A549 (cell line): Measurements from ENCODE around the gene CLASP2. TPM values are rescaled to one million over a fixed set of nuclear protein-coding genes. Genes with fewer than 3 reads are reported as not detected.

Experiments used
- ATAC-seq, 2 experiments: fragments of 200-7000 bp in 1 of 2; fragments of >200 bp in 1 of 2; cut with Nextera tagmentation in 1 of 2; cut with Tn5 transposase in 1 of 2; 3 replicates each; pipeline versions ENCODE4 v1.8.0 to v1.9.1; 2018 to 2020; ENCODE audit warnings: mild to moderate bottlenecking in 1 of 2, moderate library complexity in 1 of 2
- CTCF ChIA-PET: fragments of 300-600 bp; sonication (Branson Sonifier 250); formaldehyde crosslinking; extraction: SDS; loops from one replicate; lab custom pipeline; 2021; ENCODE audit warnings: antibody characterized with exemption, inconsistent platforms; lab: Yijun Ruan, JAX
- POLR2A ChIA-PET: fragments of 350-600 bp; formaldehyde crosslinking; extraction: SDS; loops from one replicate; lab custom pipeline; 2021; ENCODE audit warnings: antibody characterized with exemption, inconsistent platforms; lab: Yijun Ruan, JAX
- DNase-seq, 2 experiments: peaks; one replicate each; pipeline versions ENCODE4 v3.0.0 to v3.0.0-alpha.2; 2011 to 2016; ENCODE audit warnings: low read depth in 1 of 2, low spot score in 1 of 2
- FAIRE-seq: peaks from 2 replicates; lab custom pipeline; 2011; peaks lifted over from hg19 to GRCh38; lab: Jason Lieb, UNC
- H3K27ac ChIP-seq, 2 experiments: fragments of >200 bp; sonication (Bioruptor Twin); formaldehyde crosslinking; 3 replicates each; pipeline ENCODE4 v1.5.1; 2016 to 2017
- H3K4me1 ChIP-seq: fragments of >200 bp; sonication (Bioruptor Twin); formaldehyde crosslinking; 3 replicates; pipeline ENCODE4 v1.6.1; 2016
- H3K4me2 ChIP-seq: fragments of >200 bp; sonication (Bioruptor Twin); formaldehyde crosslinking; 3 replicates; pipeline ENCODE4 v1.6.1; 2016
- H3K4me3 ChIP-seq: fragments of >200 bp; sonication (Bioruptor Twin); formaldehyde crosslinking; 3 replicates; pipeline ENCODE4 v1.5.1; 2016
- H3K9me3 ChIP-seq: fragments of >200 bp; sonication (Bioruptor Twin); formaldehyde crosslinking; 3 replicates; pipeline ENCODE4 v1.6.1; 2016
- BHLHE40 ChIP-seq: IDR thresholded peaks from 2 replicates; pipeline ENCODE4 v1.6.1; 2012; ENCODE audit warnings: low read depth, low read length, inconsistent platforms
- CEBPB ChIP-seq, 2 experiments: fragments of >200 bp in 1 of 2; sonication (Bioruptor Twin) in 1 of 2; formaldehyde crosslinking in 1 of 2; IDR thresholded peaks; 2 replicates each; pipeline ENCODE4 v1.6.1; 2012 to 2016
- CHD2 ChIP-seq: fragments of 150-350 bp; IDR thresholded peaks from 2 replicates; pipeline ENCODE4 v1.6.1; 2014; ENCODE audit warnings: low read length; ENCODE audit not compliant: partially characterized antibody
- CHD4 ChIP-seq: fragments of 200-600 bp; sonication (generic); IDR thresholded peaks from 2 replicates; pipeline ENCODE4 v1.6.1; 2016; ENCODE audit warnings: antibody characterized with exemption, mild to moderate bottlenecking, borderline replicate concordance
- EHMT2 ChIP-seq: fragments of 200-600 bp; sonication (generic); IDR thresholded peaks from 2 replicates; pipeline ENCODE4 v1.6.1; 2016; ENCODE audit warnings: antibody characterized with exemption, low read depth, mild to moderate bottlenecking, moderate library complexity
- FOSB ChIP-seq: fragments of 250-450 bp; sonication (Bioruptor Pico); IDR thresholded peaks from 2 replicates; pipeline ENCODE4 v1.5.0; 2020; ENCODE audit warnings: mild to moderate bottlenecking, moderate library complexity
- FOSL2 ChIP-seq, 2 experiments: fragments of 450-650 bp in 1 of 2; fragments of >200 bp in 1 of 2; sonication (Bioruptor Twin) in 1 of 2; formaldehyde crosslinking; IDR thresholded peaks; 2 replicates each; pipeline versions ENCODE4 v1.5.0 to v1.6.1; 2016 to 2020; ENCODE audit warnings: mild to moderate bottlenecking in 1 of 2, moderate library complexity in 1 of 2
- FOXS1 ChIP-seq: fragments of 250-450 bp; sonication (Bioruptor Pico); IDR thresholded peaks from 2 replicates; pipeline ENCODE4 v1.5.0; 2020; ENCODE audit warnings: mild to moderate bottlenecking, moderate library complexity
- HDAC2 ChIP-seq: fragments of 200-600 bp; sonication (generic); IDR thresholded peaks from 2 replicates; pipeline ENCODE4 v1.6.1; 2016
- HES2 ChIP-seq: fragments of >200 bp; sonication (Bioruptor Twin); formaldehyde crosslinking; IDR thresholded peaks from 2 replicates; pipeline ENCODE4 v1.6.1; 2016
- HEYL ChIP-seq: fragments of 250-450 bp; sonication (Bioruptor Pico); IDR thresholded peaks from 2 replicates; pipeline ENCODE4 v1.8.0; 2021; ENCODE audit warnings: mild to moderate bottlenecking, moderate library complexity
- JUNB ChIP-seq: fragments of >200 bp; sonication (Bioruptor Twin); formaldehyde crosslinking; IDR thresholded peaks from 2 replicates; pipeline ENCODE4 v1.6.1; 2016
- KDM1A ChIP-seq: fragments of 200-600 bp; sonication (generic); IDR thresholded peaks from 2 replicates; pipeline ENCODE4 v1.6.1; 2016; ENCODE audit warnings: low read depth, mild to moderate bottlenecking
- MYC ChIP-seq: IDR thresholded peaks from 2 replicates; pipeline ENCODE4 v1.6.1; 2012; ENCODE audit warnings: mild to moderate bottlenecking, inconsistent platforms, low read length, improper control_type of control experiment, borderline replicate concordance
- NR3C1 ChIP-seq: fragments of >200 bp; sonication (Bioruptor Twin); formaldehyde crosslinking; IDR thresholded peaks from 3 replicates; pipeline ENCODE4 v1.6.1; 2017
- PHF8 ChIP-seq: fragments of 200-600 bp; sonication (generic); IDR thresholded peaks from 2 replicates; pipeline ENCODE4 v1.6.1; 2016; ENCODE audit warnings: low read depth, mild to moderate bottlenecking, antibody characterized with exemption, moderate library complexity, borderline replicate concordance
- POLR2A ChIP-seq: IDR thresholded peaks from 2 replicates; pipeline ENCODE4 v1.6.1; 2012; ENCODE audit warnings: mild to moderate bottlenecking, low read length
- POLR2AphosphoS2 ChIP-seq: conservative IDR thresholded peaks from 2 replicates; pipeline ENCODE4 v1.6.1; 2012; ENCODE audit warnings: low read length, improper control_type of control experiment, inconsistent platforms
- RAD21 ChIP-seq, 2 experiments: fragments of >200 bp in 1 of 2; sonication (Bioruptor Twin) in 1 of 2; formaldehyde crosslinking in 1 of 2; IDR thresholded peaks in 1 of 2; conservative IDR thresholded peaks in 1 of 2; 2 replicates in 1 of 2; 3 replicates in 1 of 2; pipeline ENCODE4 v1.6.1; 2012 to 2018; ENCODE audit warnings: inconsistent platforms in 1 of 2
- RCOR1 ChIP-seq: fragments of 150-350 bp; IDR thresholded peaks from 2 replicates; pipeline ENCODE4 v1.6.1; 2014; ENCODE audit warnings: antibody characterized with exemption, low read length, low read depth
- RNF2 ChIP-seq: fragments of 200-600 bp; sonication (generic); IDR thresholded peaks from 2 replicates; pipeline ENCODE4 v1.6.1; 2016; ENCODE audit warnings: low read depth, mild to moderate bottlenecking, antibody characterized with exemption, moderate library complexity, borderline replicate concordance
- SMC3 ChIP-seq: fragments of >200 bp; sonication (Bioruptor Twin); formaldehyde crosslinking; IDR thresholded peaks from 3 replicates; pipeline ENCODE4 v1.6.1; 2018; ENCODE audit warnings: inconsistent platforms
- TP53 ChIP-seq: fragments of 250-450 bp; sonication (Bioruptor Pico); IDR thresholded peaks from 2 replicates; pipeline ENCODE4 v1.5.0; 2021; ENCODE audit warnings: mild to moderate bottlenecking, moderate library complexity
- USF2 ChIP-seq: fragments of 450-650 bp; IDR thresholded peaks from 2 replicates; pipeline ENCODE4 v1.6.1; 2014; ENCODE audit warnings: antibody characterized with exemption
- ZC3H11A ChIP-seq: fragments of 450-650 bp; IDR thresholded peaks from 2 replicates; pipeline ENCODE4 v1.6.1; 2014; ENCODE audit warnings: antibody characterized with exemption, mild to moderate bottlenecking
- ZFP36 ChIP-seq: fragments of 450-650 bp; IDR thresholded peaks from 2 replicates; pipeline ENCODE4 v1.6.1; 2014; ENCODE audit warnings: borderline replicate concordance; ENCODE audit not compliant: partially characterized antibody
- WGBS: methylation state at CpG from one replicate; pipeline ENCODE4 v1.1.6; 2017; ENCODE audit errors: missing lambda C conversion rate; 5-methylcytosine and 5-hydroxymethylcytosine counted together
- polyA plus RNA-seq, 4 experiments: library from polyadenylated mRNA; depleted of rRNA in 3 of 4; stranded (reverse); fragments of >200 nt; fragmentation: RNase III in 1 of 4; extraction: RNeasy Plus Mini Kit Qiagen cat#74134 plus additional on column Dnase treatment in 1 of 4; gene quantifications; 2 replicates in 3 of 4; 3 replicates in 1 of 4; pipeline ENCODE4 v1.2.3, GENCODE V29; 2011 to 2017
- TF ChIP-seq, protein P1 (sequence below): fragments of >200 bp; sonication (Bioruptor Twin); formaldehyde crosslinking; IDR thresholded peaks from 3 replicates; pipeline ENCODE4 v1.5.1; 2016
- TF ChIP-seq, protein P2 (sequence below): IDR thresholded peaks from 2 replicates; pipeline ENCODE4 v1.6.1; 2012; ENCODE audit warnings: low read depth, borderline replicate concordance

The CLASP2 gene
- polyA plus RNA-seq, 2 of the 4 experiments (the other 2 are of a cell fraction) = 18.1 to 66.5 TPM

DNA sequence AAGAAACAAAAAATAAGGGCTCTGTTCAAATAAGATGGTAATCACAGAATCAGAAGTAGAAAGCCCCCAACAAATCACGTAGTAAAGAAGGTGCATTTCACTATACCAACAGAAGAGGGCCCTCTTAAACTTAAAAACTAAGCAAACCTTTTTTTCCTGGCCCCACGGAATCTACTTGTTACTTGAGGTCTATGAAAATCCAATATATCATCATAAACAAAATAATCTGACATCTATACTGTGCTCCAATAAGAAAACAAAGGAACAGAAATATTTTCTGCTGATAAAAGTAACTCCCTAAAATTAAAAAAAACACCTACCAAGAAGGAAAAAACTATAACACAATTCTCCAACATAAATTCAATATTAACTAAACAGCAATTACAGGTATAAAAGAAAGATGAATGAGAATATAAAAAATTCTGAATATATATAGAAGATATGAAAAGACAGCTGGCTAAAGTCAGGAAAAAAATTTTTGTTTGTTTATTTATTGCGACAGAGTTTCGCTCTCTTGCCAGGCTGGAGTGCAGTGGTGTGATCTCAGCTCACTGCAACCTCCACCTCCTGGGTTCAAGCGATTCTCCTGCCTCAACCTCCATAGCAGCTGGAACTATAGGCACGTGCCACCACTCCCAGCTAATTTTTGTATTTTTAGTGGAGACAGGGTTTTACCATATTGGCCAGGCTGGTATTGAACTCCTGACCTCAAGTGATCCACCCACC lies 81.8 kb downstream of the CLASP2 start:
- DNase-seq = peak; percentile 19 to 73
- FAIRE-seq = no peak
- CTCF ChIA-PET = interaction anchor here (0.7 to 2.7 kb wide), 14 partner anchors 8 to 151 kb away, joined by 3 to 39 read pairs (median 4); no protein-coding TSS in a partner anchor
- peaks cover 17% of the 10 kb centered on the region for H3K4me1 ChIP-seq
- TF ChIP-seq, protein P1, sequence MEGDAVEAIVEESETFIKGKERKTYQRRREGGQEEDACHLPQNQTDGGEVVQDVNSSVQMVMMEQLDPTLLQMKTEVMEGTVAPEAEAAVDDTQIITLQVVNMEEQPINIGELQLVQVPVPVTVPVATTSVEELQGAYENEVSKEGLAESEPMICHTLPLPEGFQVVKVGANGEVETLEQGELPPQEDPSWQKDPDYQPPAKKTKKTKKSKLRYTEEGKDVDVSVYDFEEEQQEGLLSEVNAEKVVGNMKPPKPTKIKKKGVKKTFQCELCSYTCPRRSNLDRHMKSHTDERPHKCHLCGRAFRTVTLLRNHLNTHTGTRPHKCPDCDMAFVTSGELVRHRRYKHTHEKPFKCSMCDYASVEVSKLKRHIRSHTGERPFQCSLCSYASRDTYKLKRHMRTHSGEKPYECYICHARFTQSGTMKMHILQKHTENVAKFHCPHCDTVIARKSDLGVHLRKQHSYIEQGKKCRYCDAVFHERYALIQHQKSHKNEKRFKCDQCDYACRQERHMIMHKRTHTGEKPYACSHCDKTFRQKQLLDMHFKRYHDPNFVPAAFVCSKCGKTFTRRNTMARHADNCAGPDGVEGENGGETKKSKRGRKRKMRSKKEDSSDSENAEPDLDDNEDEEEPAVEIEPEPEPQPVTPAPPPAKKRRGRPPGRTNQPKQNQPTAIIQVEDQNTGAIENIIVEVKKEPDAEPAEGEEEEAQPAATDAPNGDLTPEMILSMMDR = peak; percentile 80
- TF ChIP-seq RAD21 (conservative IDR thresholded peaks at IDR 0.05 in 1 of 2, IDR thresholded peaks at IDR 0.05 in 1 of 2) (peak; percentile 78 to 80), MYC (no peak), CEBPB (IDR thresholded peaks at IDR 0.05) (peak; percentile 67 to 79), FOSL2 (IDR thresholded peaks at IDR 0.05) (no peak), FOSL2 (CRISPR knock-in tag; IDR thresholded peaks at IDR 0.05) (no peak), SMC3 (peak; percentile 77)
- POLR2A ChIA-PET = no interaction called here
- H3K9me3 ChIP-seq = no peaks in the 10 kb centered on the region
- H3K4me3 ChIP-seq = no peak overlapping the region
- ATAC-seq = peak; percentile 47 to 70; a peak in 3 of 6 replicates
- WGBS = 34% methylated on average over 6 of the region's 6 CpGs
- peak overlapping the region; percentile 37 for H3K4me2 ChIP-seq
- no peak overlapping the region for H3K27ac ChIP-seq

DNA sequence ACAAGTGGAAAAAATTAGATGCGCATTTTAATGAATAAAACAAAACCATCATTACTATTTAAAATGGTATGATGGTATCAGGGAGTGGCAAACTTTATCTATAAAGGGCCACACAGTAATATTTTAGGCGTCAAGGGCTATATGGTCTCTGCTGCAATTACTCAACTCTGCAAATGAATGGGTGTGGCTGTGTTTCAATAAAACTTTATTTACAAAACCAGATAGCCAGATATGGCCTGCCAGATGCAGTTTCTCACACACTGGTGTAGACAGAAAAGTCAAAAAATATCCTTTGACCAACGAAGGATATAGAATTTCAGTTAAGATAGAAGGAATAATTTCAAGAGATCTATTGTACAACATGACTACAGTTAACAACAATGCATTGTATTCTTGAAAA lies 83.8 kb downstream of the CLASP2 start:
- Histone ChIP-seq H3K4me1 (peaks cover 17% of the 10 kb centered on the region), H3K9me3 (no peaks in the 10 kb centered on the region), H3K27ac (no peak overlapping the region)
- CTCF ChIA-PET = interaction anchor here (1.5 to 5.7 kb wide), 4 partner anchors 83 to 153 kb away, joined by 4 to 30 read pairs (median 10); no protein-coding TSS in a partner anchor
- FAIRE-seq = no peak
- TF ChIP-seq POLR2A (no peak), JUNB (no peak), RNF2 (no peak), TP53 (no peak), ZFP36 (no peak), FOXS1 (CRISPR knock-in tag) (no peak), CHD2 (no peak), ZC3H11A (no peak), RCOR1 (no peak), SMC3 (no peak), FOSB (CRISPR knock-in tag) (no peak), NR3C1 (no peak), PHF8 (no peak)
- TF ChIP-seq, all 56 proteins: peak for 0
- WGBS = 76% methylated on average over 3 of the region's 3 CpGs
- no peak overlapping the region for H3K4me2 ChIP-seq
- no peak overlapping the region for H3K4me3 ChIP-seq
- no peak for DNase-seq
- ATAC-seq = no peak
- POLR2A ChIA-PET = no interaction called here

- WGBS = 76% methylated on average over 1 of the region's 1 CpG
- POLR2A ChIA-PET = no interaction called here
- H3K9me3 ChIP-seq = no peaks in the 10 kb centered on the region
- no peak overlapping the region for H3K4me3 ChIP-seq
- TF ChIP-seq FOSB (CRISPR knock-in tag) (no peak), CHD2 (no peak), BHLHE40 (no peak), HDAC2 (no peak), USF2 (no peak), POLR2AphosphoS2 (no peak), KDM1A (no peak), HES2 (no peak), SMC3 (no peak), EHMT2 (no peak), HEYL (CRISPR knock-in tag) (no peak), CHD4 (no peak), CEBPB (IDR thresholded peaks at IDR 0.05) (no peak)
- TF ChIP-seq, protein P2, sequence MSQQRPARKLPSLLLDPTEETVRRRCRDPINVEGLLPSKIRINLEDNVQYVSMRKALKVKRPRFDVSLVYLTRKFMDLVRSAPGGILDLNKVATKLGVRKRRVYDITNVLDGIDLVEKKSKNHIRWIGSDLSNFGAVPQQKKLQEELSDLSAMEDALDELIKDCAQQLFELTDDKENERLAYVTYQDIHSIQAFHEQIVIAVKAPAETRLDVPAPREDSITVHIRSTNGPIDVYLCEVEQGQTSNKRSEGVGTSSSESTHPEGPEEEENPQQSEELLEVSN = no peak
- no peak for DNase-seq
- no peak for ATAC-seq
- no peak for FAIRE-seq
- no peak overlapping the region for H3K4me2 ChIP-seq
- no peaks in the 10 kb centered on the region for H3K4me1 ChIP-seq
- CTCF ChIA-PET = interaction anchor here (1.1 to 5.7 kb wide), 4 partner anchors 8 to 158 kb away, joined by 3 to 30 read pairs (median 4); no protein-coding TSS in a partner anchor
- no peak overlapping the region for H3K27ac ChIP-seq
Observed at GRCh38 chr3:33629219-33629618, 88.8 kb downstream of the CLASP2 start.
